ENCODE results near the gene B3GNT5. TPM values are rescaled to one million over a fixed set of nuclear protein-coding genes. Genes with fewer than 3 reads are reported as not detected.

Gene B3GNT5
- total and polyA plus RNA-seq, 2 of the 8 experiments (the other 6 are each of a cell fraction or from before 2014, with no cell fraction given): 2.4 to 9.7 TPM

GRCh38 chr3:183264268-183264667, 11.2 kb downstream of the B3GNT5 start:
- H3K4me3 ChIP-seq (ENCODE audit: extremely low read depth in 1 of 4, insufficient read depth in 2 of 4, low read depth in 3 of 4, low read length in 4 of 4): peak overlapping the region in 1 of 4 experiments; percentile 48; a peak in 1 of 8 replicates
- WGBS, 2 experiments (ENCODE audit: extremely low coverage in 1 of 2, insufficient coverage in 1 of 2, insufficient read length in 1 of 2, insufficient replicate concordance in 2 of 2, low coverage in 1 of 2, low lambda C conversion rate in 2 of 2, missing lambda C conversion rate in 1 of 2): 59% methylated on average over 5 of the region's 5 CpGs; no CpG with 5 or more reads in 1 of the 2 experiments
- H3K4me1 ChIP-seq (replicated peaks in 1 of 4; ENCODE audit: control insufficient read depth in 3 of 4, insufficient read depth in 4 of 4, low read length in 3 of 4): peaks cover 18 to 44% (median 24%) of the 10 kb centered on the region in 4 experiments
- peaks cover 0 to 2% of the 10 kb centered on the region in 2 experiments for H4K20me1 ChIP-seq (replicated peaks in 1 of 2; ENCODE audit: control insufficient read depth in 1 of 2, insufficient read depth in 2 of 2, low read length in 2 of 2)
- H3K23ac ChIP-seq (ENCODE audit: insufficient read length): no peak overlapping the region
- H2BK120ac ChIP-seq (replicated peaks; ENCODE audit: low read depth, low read length): no peak overlapping the region
- ChIA-PET POLR2A (ENCODE audit: partially characterized antibody) (interaction anchor here (2.5 kb wide), 1 partner anchor 10 kb away, joined by 25 read pairs; the partner anchor contains the start of gene B3GNT5), CTCF (ENCODE audit: partially characterized antibody) (no interaction called here)
- H2BK5ac ChIP-seq (ENCODE audit: low read depth, low read length): no peak overlapping the region
- no peak overlapping the region for H4K5ac ChIP-seq (ENCODE audit: insufficient read length, low read depth, low read length)
- H3K9me3 ChIP-seq (ENCODE audit: insufficient read depth in 2 of 2, low read depth in 1 of 2, low read length in 1 of 2): no peaks in the 10 kb centered on the region
- no peak overlapping the region for H2AFZ ChIP-seq (ENCODE audit: low read length)
- no peak overlapping the region for H2BK20ac ChIP-seq (ENCODE audit: low read length)
- H2BK15ac ChIP-seq (ENCODE audit: low read length): no peak overlapping the region
- FAIRE-seq (peak; percentile 63), DNase-seq (ENCODE audit: low read depth in 1 of 2, low spot score in 2 of 2) (no peak)
- H3K27me3 ChIP-seq (replicated peaks in 1 of 4; ENCODE audit: control insufficient read depth in 3 of 4, extremely low read depth in 1 of 4, insufficient read depth in 3 of 4, low read length in 3 of 4): no peaks in the 10 kb centered on the region
- no peak overlapping the region for H3K18ac ChIP-seq (ENCODE audit: extremely low read depth, low read length)
- H3K79me1 ChIP-seq (ENCODE audit: low read depth, low read length): 0 out of 2 replicates have a peak, but pooled peaks cover 3% of the 10 kb centered on the region
- H4K8ac ChIP-seq (ENCODE audit: extremely low read depth, insufficient read depth, low read length): no peak overlapping the region
- no peak overlapping the region for H3K56ac ChIP-seq (replicated peaks; ENCODE audit: insufficient read length, low read depth, low read length)
- H3K36me3 ChIP-seq (ENCODE audit: control insufficient read depth in 2 of 4, insufficient read depth in 4 of 4, low read length in 3 of 4): no peaks in the 10 kb centered on the region
- no peak overlapping the region for H3K4ac ChIP-seq (replicated peaks; ENCODE audit: insufficient read length, low read depth, low read length)
- peaks cover 0 to 16% of the 10 kb centered on the region in 2 experiments; a peak in 1 of 4 replicates for H3K79me2 ChIP-seq (ENCODE audit: control insufficient read depth in 1 of 2, insufficient read depth in 2 of 2, low read length in 2 of 2)
- peak overlapping the region; percentile 21 to 27; a peak in 3 of 4 replicates for H3K4me2 ChIP-seq (ENCODE audit: insufficient read depth in 1 of 2, low read depth in 2 of 2, low read length in 2 of 2)
- H2AK5ac ChIP-seq (ENCODE audit: low read depth, low read length): no peak overlapping the region
- no peak overlapping the region for H2BK12ac ChIP-seq (ENCODE audit: low read depth, low read length)
- H3K9ac ChIP-seq (replicated peaks in 1 of 4; ENCODE audit: extremely low read depth in 1 of 4, low read depth in 3 of 4, low read length in 3 of 4): no peak overlapping the region
- H3K23me2 ChIP-seq (ENCODE audit: low read depth, low read length): no peaks in the 10 kb centered on the region; the same call in 1 of the 2 replicates
- H3K14ac ChIP-seq (ENCODE audit: insufficient read length): no peak overlapping the region
- H4K91ac ChIP-seq (replicated peaks; ENCODE audit: insufficient read length, low read length): no peak overlapping the region
- no peak overlapping the region for H3K27ac ChIP-seq (ENCODE audit: low read depth, low read length)
- TF ChIP-seq ATF2 (IDR thresholded peaks at IDR 0.05; ENCODE audit: low read length) (no peak), POU5F1 (IDR thresholded peaks at IDR 0.05; ENCODE audit: low read depth, low read length) (no peak), SAP30 (IDR thresholded peaks at IDR 0.05; ENCODE audit: insufficient read depth, insufficient replicate concordance, low read length) (no peak), BACH1 (IDR thresholded peaks at IDR 0.05; ENCODE audit: low read length) (no peak), SIN3A (conservative IDR thresholded peaks at IDR 0.05 in 1 of 2, IDR thresholded peaks at IDR 0.05 in 1 of 2; ENCODE audit: low read depth in 1 of 2, low read length in 2 of 2) (no peak), CREB1 (IDR thresholded peaks at IDR 0.05) (no peak)

All from H1 (cell line).